WERI-Rb-1 (cell line): ENCODE data around the gene KCTD8.

Experiments used
- DNase-seq: peaks from one replicate; pipeline ENCODE4 v3.0.0-alpha.2; 2020
- H3K27ac ChIP-seq: fragments of 250-450 bp; sonication (Bioruptor Pico); 2 replicates; pipeline ENCODE4 v1.5.1; 2020; ENCODE audit warnings: mild to moderate bottlenecking, moderate library complexity
- H3K27me3 ChIP-seq: fragments of 250-450 bp; sonication (Bioruptor Pico); 2 replicates; pipeline ENCODE4 v1.5.1; 2021; ENCODE audit warnings: mild to moderate bottlenecking, low read depth, moderate library complexity; ENCODE audit not compliant: insufficient read depth, severe bottlenecking
- H3K36me3 ChIP-seq: fragments of 250-450 bp; sonication (Bioruptor Pico); 2 replicates; pipeline ENCODE4 v1.5.1; 2020; ENCODE audit warnings: mild to moderate bottlenecking, moderate library complexity
- H3K4me3 ChIP-seq: 2 replicates; pipeline ENCODE4 v1.5.1; 2011; ENCODE audit warnings: low read depth, mild to moderate bottlenecking, control low read depth, low read length
- H3K9me3 ChIP-seq: fragments of 250-450 bp; sonication (Bioruptor Pico); 2 replicates; pipeline ENCODE4 v1.5.1; 2021; ENCODE audit warnings: mild to moderate bottlenecking, moderate library complexity; ENCODE audit not compliant: severe bottlenecking
- TF ChIP-seq, protein P1 (sequence below): IDR thresholded peaks from 2 replicates; pipeline ENCODE4 v1.5.1; 2011; ENCODE audit warnings: low read depth, mild to moderate bottlenecking, control low read depth, inconsistent platforms, low read length

KCTD8 gene

DNA sequence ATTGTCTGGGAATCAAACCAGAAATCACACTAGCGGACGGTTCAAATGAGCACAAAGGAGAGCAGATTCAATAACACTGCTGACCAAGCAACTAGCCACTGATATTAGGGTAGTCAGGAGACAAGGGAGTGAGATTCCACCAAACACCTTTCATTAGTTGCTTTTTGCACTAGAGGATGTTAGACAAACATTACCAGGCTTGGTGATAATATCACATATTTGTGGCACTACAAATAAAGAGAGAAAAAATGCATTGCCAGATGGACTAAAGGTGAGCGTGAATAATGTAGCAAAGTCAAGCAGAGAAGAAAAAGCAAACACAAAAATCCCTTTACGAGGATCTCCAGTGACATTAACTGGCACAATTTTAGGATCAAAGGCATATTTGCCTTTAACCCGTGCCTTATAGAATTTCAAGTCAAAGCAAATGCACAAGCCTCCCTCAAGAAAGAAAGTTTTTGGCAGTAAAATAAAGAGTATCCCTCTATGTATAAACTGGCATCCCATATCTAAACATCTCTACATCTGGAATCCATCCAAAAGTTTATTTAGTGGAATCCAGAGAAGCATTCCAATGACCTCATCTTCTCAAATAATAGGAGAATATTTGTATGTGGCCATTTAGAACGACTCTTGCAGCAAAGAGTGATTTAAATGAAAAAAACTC is 290.9 kb downstream of the KCTD8 start:
- TF ChIP-seq, protein P1, sequence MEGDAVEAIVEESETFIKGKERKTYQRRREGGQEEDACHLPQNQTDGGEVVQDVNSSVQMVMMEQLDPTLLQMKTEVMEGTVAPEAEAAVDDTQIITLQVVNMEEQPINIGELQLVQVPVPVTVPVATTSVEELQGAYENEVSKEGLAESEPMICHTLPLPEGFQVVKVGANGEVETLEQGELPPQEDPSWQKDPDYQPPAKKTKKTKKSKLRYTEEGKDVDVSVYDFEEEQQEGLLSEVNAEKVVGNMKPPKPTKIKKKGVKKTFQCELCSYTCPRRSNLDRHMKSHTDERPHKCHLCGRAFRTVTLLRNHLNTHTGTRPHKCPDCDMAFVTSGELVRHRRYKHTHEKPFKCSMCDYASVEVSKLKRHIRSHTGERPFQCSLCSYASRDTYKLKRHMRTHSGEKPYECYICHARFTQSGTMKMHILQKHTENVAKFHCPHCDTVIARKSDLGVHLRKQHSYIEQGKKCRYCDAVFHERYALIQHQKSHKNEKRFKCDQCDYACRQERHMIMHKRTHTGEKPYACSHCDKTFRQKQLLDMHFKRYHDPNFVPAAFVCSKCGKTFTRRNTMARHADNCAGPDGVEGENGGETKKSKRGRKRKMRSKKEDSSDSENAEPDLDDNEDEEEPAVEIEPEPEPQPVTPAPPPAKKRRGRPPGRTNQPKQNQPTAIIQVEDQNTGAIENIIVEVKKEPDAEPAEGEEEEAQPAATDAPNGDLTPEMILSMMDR = no peak

GRCh38 chr4:44150091-44150576 is 298.5 kb downstream of the KCTD8 start:
- H3K4me3 ChIP-seq = no peak overlapping the region
- no peaks in the 10 kb centered on the region for H3K36me3 ChIP-seq

More for the DNA sequence above, 290.9 kb downstream of the KCTD8 start:
- Histone ChIP-seq H3K27ac (no peak overlapping the region), H3K9me3 (no peaks in the 10 kb centered on the region), H3K27me3 (no peaks in the 10 kb centered on the region), H3K36me3 (no peaks in the 10 kb centered on the region), H3K4me3 (no peak overlapping the region)
- DNase-seq = no peak

DNA sequence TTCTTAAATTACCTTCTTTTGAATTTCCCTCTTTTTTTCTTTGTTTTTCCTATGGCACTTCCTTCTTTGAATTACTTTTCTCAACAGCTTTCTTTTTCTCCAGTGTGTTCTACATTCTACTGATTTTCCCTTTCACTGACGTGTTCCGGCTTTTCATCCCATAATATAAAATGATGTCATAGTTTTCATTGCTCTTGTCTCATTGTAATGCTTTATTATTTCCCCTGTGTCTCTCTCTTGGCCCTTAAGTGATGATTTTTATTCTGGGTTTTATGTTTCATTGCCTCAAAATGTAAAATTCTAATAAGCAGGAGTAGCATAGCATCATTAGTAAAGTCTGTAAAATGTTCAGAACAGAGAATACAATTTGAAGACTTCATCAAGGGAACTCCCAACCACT is 299.3 kb downstream of the KCTD8 start:
- H3K9me3 ChIP-seq = no peaks in the 10 kb centered on the region
- TF ChIP-seq, protein P1 = no peak
- H3K36me3 ChIP-seq = no peaks in the 10 kb centered on the region
- no peaks in the 10 kb centered on the region for H3K27me3 ChIP-seq
- DNase-seq = no peak
- no peak overlapping the region for H3K4me3 ChIP-seq
- no peak overlapping the region for H3K27ac ChIP-seq

More at GRCh38 chr4:44150091-44150576, 298.5 kb downstream of the KCTD8 start:
- Histone ChIP-seq H3K27ac (no peak overlapping the region), H3K27me3 (no peaks in the 10 kb centered on the region), H3K9me3 (no peaks in the 10 kb centered on the region)
- TF ChIP-seq, protein P1 = no peak
- no peak for DNase-seq

DNA sequence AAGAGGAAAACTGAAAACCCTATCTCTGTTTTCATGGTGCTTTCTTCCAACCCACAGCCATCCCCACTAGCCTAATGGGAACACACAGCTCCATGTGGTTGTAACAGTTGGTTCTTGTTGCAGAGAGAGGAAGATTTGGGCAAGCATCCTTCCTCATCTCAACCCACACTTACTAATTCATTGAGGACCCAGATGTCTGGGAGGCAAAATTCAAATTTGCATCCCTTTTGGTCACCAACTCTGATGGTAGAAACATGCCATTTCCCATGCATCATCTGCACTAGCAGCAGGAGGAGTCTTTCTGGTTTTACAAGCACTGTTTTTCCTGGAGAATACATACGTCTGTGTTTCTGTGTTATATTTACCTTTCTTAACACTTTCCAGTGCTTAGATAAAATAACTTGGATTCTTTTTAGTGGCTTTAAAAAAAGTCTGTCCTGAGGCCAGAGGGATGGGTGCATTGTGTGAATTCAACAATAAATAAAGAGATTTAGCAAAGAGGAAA is 301.0 kb downstream of the KCTD8 start:
- H3K27me3 ChIP-seq = no peaks in the 10 kb centered on the region

GRCh38 chr4:44146516-44146915 is 302.1 kb downstream of the KCTD8 start:
- no peaks in the 10 kb centered on the region for H3K27me3 ChIP-seq
- TF ChIP-seq, protein P1 = no peak
- no peak overlapping the region for H3K27ac ChIP-seq
- H3K9me3 ChIP-seq = no peaks in the 10 kb centered on the region
- no peak for DNase-seq
- H3K36me3 ChIP-seq = no peaks in the 10 kb centered on the region
- no peak overlapping the region for H3K4me3 ChIP-seq

More for the DNA sequence above, 301.0 kb downstream of the KCTD8 start:
- TF ChIP-seq, protein P1 = no peak
- H3K9me3 ChIP-seq = no peaks in the 10 kb centered on the region
- H3K4me3 ChIP-seq = no peak overlapping the region
- no peak for DNase-seq
- H3K27ac ChIP-seq = no peak overlapping the region
- no peaks in the 10 kb centered on the region for H3K36me3 ChIP-seq
